KOPT-K1 (cell line): ENCODE data around the gene LONRF3.

Experiments
- H3K27ac ChIP-seq: fragments of 200-600 bp; sonication (generic); 2 replicates; pipeline ENCODE4 v1.5.1; 2016; ENCODE audit warnings: antibody characterized with exemption, mild to moderate bottlenecking, low read depth, low read length; ENCODE audit not compliant: poor library complexity, severe bottlenecking
- H3K36me3 ChIP-seq: fragments of 200-600 bp; sonication (generic); 2 replicates; pipeline ENCODE4 v1.5.1; 2017; ENCODE audit warnings: antibody characterized with exemption, mild to moderate bottlenecking, low read length, moderate library complexity; ENCODE audit not compliant: insufficient read depth
- H3K9me3 ChIP-seq: fragments of 200-600 bp; sonication (generic); 2 replicates; pipeline ENCODE4 v1.5.1; 2017; ENCODE audit warnings: antibody characterized with exemption, low read length, mild to moderate bottlenecking; ENCODE audit not compliant: insufficient read depth, poor library complexity, severe bottlenecking

Gene LONRF3

GRCh38 chrX:118974088-118974907 is at the start of gene LONRF3:
Gene LONRF3 (plus strand): TSS chrX:118974618. CDS start chrX:118974781, 163 bp downstream.
- Histone ChIP-seq H3K9me3 (no peaks in the 10 kb centered on the region), H3K27ac (no peak within 1 kb of the TSS), H3K36me3 (no peaks in the 10 kb centered on the region)

GRCh38 chrX:118928151-118928550 is 46.3 kb upstream of the LONRF3 start:
- H3K9me3 ChIP-seq: no peaks in the 10 kb centered on the region
- H3K27ac ChIP-seq: no peak overlapping the region
- H3K36me3 ChIP-seq: no peaks in the 10 kb centered on the region

- no peaks in the 10 kb centered on the region for H3K36me3 ChIP-seq
- no peak overlapping the region for H3K27ac ChIP-seq
- no peaks in the 10 kb centered on the region for H3K9me3 ChIP-seq
Measured at GRCh38 chrX:118935352-118935751, 39.1 kb upstream of the LONRF3 start.

- H3K27ac ChIP-seq: no peak overlapping the region
- H3K9me3 ChIP-seq: no peaks in the 10 kb centered on the region
- no peaks in the 10 kb centered on the region for H3K36me3 ChIP-seq
Measured at GRCh38 chrX:118941147-118941546, 33.3 kb upstream of the LONRF3 start.

GRCh38 chrX:118943102-118943501 is 31.3 kb upstream of the LONRF3 start:
- Histone ChIP-seq H3K36me3 (no peaks in the 10 kb centered on the region), H3K9me3 (no peaks in the 10 kb centered on the region), H3K27ac (no peak overlapping the region)

- no peak overlapping the region for H3K27ac ChIP-seq
- no peaks in the 10 kb centered on the region for H3K9me3 ChIP-seq
- no peaks in the 10 kb centered on the region for H3K36me3 ChIP-seq
Measured at GRCh38 chrX:118945921-118946320, 28.5 kb upstream of the LONRF3 start.

GRCh38 chrX:118948270-118948669 is 26.1 kb upstream of the LONRF3 start:
- H3K36me3 ChIP-seq: no peaks in the 10 kb centered on the region
- no peak overlapping the region for H3K27ac ChIP-seq
- no peaks in the 10 kb centered on the region for H3K9me3 ChIP-seq

- H3K36me3 ChIP-seq: no peaks in the 10 kb centered on the region
- no peak overlapping the region for H3K27ac ChIP-seq
- H3K9me3 ChIP-seq: no peaks in the 10 kb centered on the region
Measured at GRCh38 chrX:118961866-118962560, 12.4 kb upstream of the LONRF3 start.

GRCh38 chrX:118963159-118963558 is 11.3 kb upstream of the LONRF3 start:
- Histone ChIP-seq H3K27ac (no peak overlapping the region), H3K36me3 (no peaks in the 10 kb centered on the region), H3K9me3 (no peaks in the 10 kb centered on the region)

- Histone ChIP-seq H3K9me3 (no peaks in the 10 kb centered on the region), H3K36me3 (no peaks in the 10 kb centered on the region), H3K27ac (no peak overlapping the region)
Measured at GRCh38 chrX:118964252-118964651, 10.2 kb upstream of the LONRF3 start.

- H3K27ac ChIP-seq: no peak overlapping the region
- H3K9me3 ChIP-seq: no peaks in the 10 kb centered on the region
- H3K36me3 ChIP-seq: no peaks in the 10 kb centered on the region
Measured at GRCh38 chrX:118965395-118965794, 9.0 kb upstream of the LONRF3 start.

GRCh38 chrX:118968031-118968430 is 6.4 kb upstream of the LONRF3 start:
- Histone ChIP-seq H3K36me3 (no peaks in the 10 kb centered on the region), H3K27ac (no peak overlapping the region), H3K9me3 (no peaks in the 10 kb centered on the region)

GRCh38 chrX:118971552-118971951 is 2.9 kb upstream of the LONRF3 start:
- no peaks in the 10 kb centered on the region for H3K9me3 ChIP-seq
- H3K36me3 ChIP-seq: no peaks in the 10 kb centered on the region
- H3K27ac ChIP-seq: no peak overlapping the region

- Histone ChIP-seq H3K36me3 (no peaks in the 10 kb centered on the region), H3K27ac (no peak overlapping the region), H3K9me3 (no peaks in the 10 kb centered on the region)
Measured at GRCh38 chrX:118973389-118974087, 880 bp upstream of the LONRF3 start.

- Histone ChIP-seq H3K9me3 (no peaks in the 10 kb centered on the region), H3K36me3 (no peaks in the 10 kb centered on the region), H3K27ac (no peak overlapping the region)
Measured at GRCh38 chrX:118974908-118975671, 672 bp downstream of the LONRF3 start.
